ENCODE data around the gene ZPR1.

The ZPR1 gene

DNA sequence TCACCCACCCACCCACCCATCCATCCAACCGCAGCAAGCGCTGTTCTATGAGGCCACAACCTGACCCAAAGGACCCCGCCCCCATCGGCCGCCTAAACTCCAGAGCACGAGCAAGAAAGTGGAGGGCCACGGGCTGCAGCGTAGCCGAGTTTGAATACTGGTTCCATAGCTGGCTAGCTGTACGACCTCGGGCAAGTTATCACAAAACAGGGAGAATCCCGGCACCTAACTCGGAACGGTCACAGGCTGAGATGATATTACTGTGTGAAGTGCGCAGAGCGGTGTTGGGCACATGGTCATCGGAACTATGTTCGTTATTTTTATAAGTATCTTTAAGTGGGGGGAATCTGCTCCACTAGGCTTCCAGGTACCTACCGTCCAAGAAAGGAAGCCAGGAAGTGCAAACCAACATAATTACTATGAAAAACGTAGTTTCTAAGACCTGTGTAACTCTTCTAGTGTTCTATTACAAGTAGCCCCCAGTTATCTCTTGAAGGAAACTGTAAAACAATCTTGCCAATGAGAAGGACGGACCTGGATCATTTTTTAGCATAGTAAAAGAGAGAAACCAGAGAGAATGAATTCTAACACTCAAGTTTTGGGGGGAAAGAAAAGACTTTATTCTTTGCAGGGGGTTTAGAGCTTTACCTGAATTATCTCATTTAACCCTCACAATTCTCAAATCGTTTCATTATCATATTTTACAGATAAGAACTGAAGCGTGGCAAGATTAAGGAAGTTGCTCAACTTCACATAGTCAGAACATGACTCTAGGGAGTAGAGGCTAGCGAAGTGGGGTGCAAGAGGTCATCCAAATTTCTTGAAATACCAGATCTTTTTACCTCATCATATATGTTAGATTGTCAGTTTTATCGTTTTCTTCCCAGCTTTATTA is 14.4 kb downstream of the ZPR1 start:
- TF ChIP-seq RAD21 (IDR thresholded peaks at IDR 0.05; ENCODE audit: low read depth) (no peak), CREB1 (IDR thresholded peaks at IDR 0.05; ENCODE audit: low read depth) (no peak), FOXM1 (IDR thresholded peaks at IDR 0.05; ENCODE audit: borderline replicate concordance, low read depth) (no peak), NFIC (IDR thresholded peaks at IDR 0.05) (no peak), EP300 (IDR thresholded peaks at IDR 0.05; ENCODE audit: borderline replicate concordance) (no peak), USF1 (IDR thresholded peaks at IDR 0.05) (no peak; the same call in 1 of the 2 replicates), ZBTB7A (IDR thresholded peaks at IDR 0.05; ENCODE audit: low read depth) (no peak), MAX (IDR thresholded peaks at IDR 0.05) (no peak; the same call in 1 of the 2 replicates), TEAD4 (IDR thresholded peaks at IDR 0.05) (no peak), CEBPB (IDR thresholded peaks at IDR 0.05) (no peak), EGR1 (IDR thresholded peaks at IDR 0.05) (no peak), TCF12 (IDR thresholded peaks at IDR 0.05; ENCODE audit: low read depth) (no peak), TAF1 (IDR thresholded peaks at IDR 0.05; ENCODE audit: low read depth) (no peak), YY1 (IDR thresholded peaks at IDR 0.05; ENCODE audit: low read depth) (no peak)
- TF ChIP-seq, protein P1, sequence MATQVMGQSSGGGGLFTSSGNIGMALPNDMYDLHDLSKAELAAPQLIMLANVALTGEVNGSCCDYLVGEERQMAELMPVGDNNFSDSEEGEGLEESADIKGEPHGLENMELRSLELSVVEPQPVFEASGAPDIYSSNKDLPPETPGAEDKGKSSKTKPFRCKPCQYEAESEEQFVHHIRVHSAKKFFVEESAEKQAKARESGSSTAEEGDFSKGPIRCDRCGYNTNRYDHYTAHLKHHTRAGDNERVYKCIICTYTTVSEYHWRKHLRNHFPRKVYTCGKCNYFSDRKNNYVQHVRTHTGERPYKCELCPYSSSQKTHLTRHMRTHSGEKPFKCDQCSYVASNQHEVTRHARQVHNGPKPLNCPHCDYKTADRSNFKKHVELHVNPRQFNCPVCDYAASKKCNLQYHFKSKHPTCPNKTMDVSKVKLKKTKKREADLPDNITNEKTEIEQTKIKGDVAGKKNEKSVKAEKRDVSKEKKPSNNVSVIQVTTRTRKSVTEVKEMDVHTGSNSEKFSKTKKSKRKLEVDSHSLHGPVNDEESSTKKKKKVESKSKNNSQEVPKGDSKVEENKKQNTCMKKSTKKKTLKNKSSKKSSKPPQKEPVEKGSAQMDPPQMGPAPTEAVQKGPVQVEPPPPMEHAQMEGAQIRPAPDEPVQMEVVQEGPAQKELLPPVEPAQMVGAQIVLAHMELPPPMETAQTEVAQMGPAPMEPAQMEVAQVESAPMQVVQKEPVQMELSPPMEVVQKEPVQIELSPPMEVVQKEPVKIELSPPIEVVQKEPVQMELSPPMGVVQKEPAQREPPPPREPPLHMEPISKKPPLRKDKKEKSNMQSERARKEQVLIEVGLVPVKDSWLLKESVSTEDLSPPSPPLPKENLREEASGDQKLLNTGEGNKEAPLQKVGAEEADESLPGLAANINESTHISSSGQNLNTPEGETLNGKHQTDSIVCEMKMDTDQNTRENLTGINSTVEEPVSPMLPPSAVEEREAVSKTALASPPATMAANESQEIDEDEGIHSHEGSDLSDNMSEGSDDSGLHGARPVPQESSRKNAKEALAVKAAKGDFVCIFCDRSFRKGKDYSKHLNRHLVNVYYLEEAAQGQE (IDR thresholded peaks at IDR 0.05; ENCODE audit: low read depth): no peak

GRCh38 chr11:116772443-116773202 is 15.2 kb downstream of the ZPR1 start, which contains the start of gene BUD13:
TSS of gene BUD13 (minus strand) at chr11:116772987. CDS start at chr11:116772964, 23 bp downstream.
- TF ChIP-seq ZBTB7A (IDR thresholded peaks at IDR 0.05; ENCODE audit: low read depth) (no peak; the same call in 1 of the 2 replicates), MAX (IDR thresholded peaks at IDR 0.05) (peak; percentile 93), EGR1 (IDR thresholded peaks at IDR 0.05) (peak; percentile 68; the same call in 1 of the 2 replicates), NFIC (IDR thresholded peaks at IDR 0.05) (no peak), YY1 (IDR thresholded peaks at IDR 0.05; ENCODE audit: low read depth) (peak; percentile 93), TAF1 (IDR thresholded peaks at IDR 0.05; ENCODE audit: low read depth) (peak; percentile 91), FOXM1 (IDR thresholded peaks at IDR 0.05; ENCODE audit: borderline replicate concordance, low read depth) (no peak), CREB1 (IDR thresholded peaks at IDR 0.05; ENCODE audit: low read depth) (0 out of 2 replicates have a peak, but pooled peaks have one; percentile 32), TEAD4 (IDR thresholded peaks at IDR 0.05) (peak; percentile 34; the same call in 1 of the 2 replicates), CEBPB (IDR thresholded peaks at IDR 0.05) (no peak), RAD21 (IDR thresholded peaks at IDR 0.05; ENCODE audit: low read depth) (no peak; the same call in 1 of the 2 replicates), USF1 (IDR thresholded peaks at IDR 0.05) (peak; percentile 37; the same call in 1 of the 2 replicates), EP300 (IDR thresholded peaks at IDR 0.05; ENCODE audit: borderline replicate concordance) (peak; percentile 24; the same call in 1 of the 2 replicates), TCF12 (IDR thresholded peaks at IDR 0.05; ENCODE audit: low read depth) (0 out of 2 replicates have a peak, but pooled peaks have one; percentile 20)
- TF ChIP-seq, protein P1 (IDR thresholded peaks at IDR 0.05; ENCODE audit: low read depth): no peak

- 0 out of 2 replicates have a peak, but pooled peaks have one; percentile 4 for TF ChIP-seq FOXM1 (IDR thresholded peaks at IDR 0.05; ENCODE audit: borderline replicate concordance, low read depth)
- no peak for TF ChIP-seq CREB1 (IDR thresholded peaks at IDR 0.05; ENCODE audit: low read depth)
These were observed 15.9 kb downstream of the ZPR1 start for GRCh38 chr11:116771935-116772334.

- TF ChIP-seq RAD21 (IDR thresholded peaks at IDR 0.05; ENCODE audit: low read depth) (no peak), EP300 (IDR thresholded peaks at IDR 0.05; ENCODE audit: borderline replicate concordance) (no peak), NFIC (IDR thresholded peaks at IDR 0.05) (no peak), CEBPB (IDR thresholded peaks at IDR 0.05) (no peak), USF1 (IDR thresholded peaks at IDR 0.05) (no peak), MAX (IDR thresholded peaks at IDR 0.05) (no peak), EGR1 (IDR thresholded peaks at IDR 0.05) (no peak), TCF12 (IDR thresholded peaks at IDR 0.05; ENCODE audit: low read depth) (no peak), FOXM1 (IDR thresholded peaks at IDR 0.05; ENCODE audit: borderline replicate concordance, low read depth) (no peak), TAF1 (IDR thresholded peaks at IDR 0.05; ENCODE audit: low read depth) (no peak), TEAD4 (IDR thresholded peaks at IDR 0.05) (no peak), ZBTB7A (IDR thresholded peaks at IDR 0.05; ENCODE audit: low read depth) (no peak), YY1 (IDR thresholded peaks at IDR 0.05; ENCODE audit: low read depth) (no peak)
These were observed 25.7 kb downstream of the ZPR1 start for GRCh38 chr11:116762132-116762531.

Measured in Ishikawa (cell line).